IMR-90 (cell line): Measurements from ENCODE around the gene RGS9. TPM values are rescaled to one million over a fixed set of nuclear protein-coding genes. Genes with fewer than 3 reads are reported as not detected.

Experiments
- ATAC-seq: fragments of 200-7000 bp; cut with Tn5 transposase; 2 replicates; pipeline ENCODE4 v1.9.1; 2020; ENCODE audit warnings: low read depth, mild to moderate bottlenecking, moderate library complexity
- BruUV-seq: library from RNA; stranded (reverse); fragments of 400-500 nt; replicated peaks from 2 replicates; lab custom pipeline; 2021; lab: Mats Ljungman, UMichigan
- CTCF ChIA-PET: fragments of 300-600 bp; formaldehyde crosslinking; extraction: SDS; loops from one replicate; lab custom pipeline; 2021; ENCODE audit warnings: antibody characterized with exemption; lab: Yijun Ruan, JAX
- POLR2A ChIA-PET: fragments of 300-600 bp; sonication (Branson Sonifier 250); formaldehyde crosslinking; loops from one replicate; lab custom pipeline; 2022; ENCODE audit warnings: antibody characterized with exemption; ENCODE audit not compliant: unreplicated experiment; lab: Charles Lee
- DNase-seq: peaks from one replicate; pipeline ENCODE4 v3.0.0; 2013
- H2AFZ ChIP-seq: replicated peaks from 2 replicates; pipeline ENCODE3; 2013; ENCODE audit warnings: low read length, mild to moderate bottlenecking; ENCODE audit not compliant: poor library complexity
- H2AK5ac ChIP-seq: 2 replicates; pipeline ENCODE4 v1.6.1; 2013; ENCODE audit warnings: low read depth, low read length, inconsistent platforms
- H2AK9ac ChIP-seq: replicated peaks from 2 replicates; pipeline ENCODE3; 2013; ENCODE audit warnings: mild to moderate bottlenecking, low read depth, low read length, moderate library complexity; ENCODE audit not compliant: poor library complexity
- H2BK120ac ChIP-seq: 2 replicates; pipeline ENCODE4 v1.6.1; 2013; ENCODE audit warnings: low read depth, low read length, inconsistent platforms
- H2BK15ac ChIP-seq: 3 replicates; pipeline ENCODE4 v1.6.1; 2013; ENCODE audit warnings: low read depth, low read length, inconsistent platforms
- H2BK20ac ChIP-seq: 2 replicates; pipeline ENCODE4 v1.6.1; 2013; ENCODE audit warnings: low read depth, mild to moderate bottlenecking, inconsistent platforms, low read length, moderate library complexity
- H2BK5ac ChIP-seq: 2 replicates; pipeline ENCODE4 v1.6.1; 2013; ENCODE audit warnings: mild to moderate bottlenecking, low read depth, low read length, inconsistent platforms; ENCODE audit not compliant: poor library complexity, severe bottlenecking
- H3K14ac ChIP-seq: replicated peaks from 2 replicates; pipeline ENCODE4 v1.6.1; 2013; ENCODE audit warnings: low read depth, low read length, inconsistent platforms
- H3K18ac ChIP-seq: 2 replicates; pipeline ENCODE4 v1.6.1; 2013; ENCODE audit warnings: low read depth, low read length, control low read depth
- H3K23ac ChIP-seq: 2 replicates; pipeline ENCODE4 v1.6.1; 2013; ENCODE audit warnings: low read depth, low read length, inconsistent platforms
- H3K27ac ChIP-seq: 2 replicates; pipeline ENCODE4 v1.5.1; 2013; ENCODE audit warnings: mild to moderate bottlenecking, control low read depth, low read length; ENCODE audit not compliant: insufficient read depth
- H3K27me3 ChIP-seq: 2 replicates; pipeline ENCODE4 v1.6.1; 2013; ENCODE audit warnings: low read length; ENCODE audit not compliant: control insufficient read depth, insufficient read depth
- H3K36me3 ChIP-seq: 2 replicates; pipeline ENCODE4 v1.6.1; 2013; ENCODE audit warnings: low read length, mixed read lengths; ENCODE audit not compliant: control insufficient read depth, insufficient read depth
- H3K4ac ChIP-seq: 2 replicates; pipeline ENCODE4 v1.6.1; 2013; ENCODE audit warnings: low read depth, low read length, inconsistent platforms
- H3K4me1 ChIP-seq: 2 replicates; pipeline ENCODE4 v1.6.1; 2013; ENCODE audit warnings: low read length, mixed read lengths; ENCODE audit not compliant: control insufficient read depth, insufficient read depth
- H3K4me2 ChIP-seq: 2 replicates; pipeline ENCODE4 v1.6.1; 2013; ENCODE audit warnings: low read depth, mild to moderate bottlenecking, control low read depth, low read length, moderate library complexity
- H3K4me3 ChIP-seq: 2 replicates; pipeline ENCODE4 v1.5.1; 2013; ENCODE audit warnings: low read depth, mild to moderate bottlenecking, control low read depth, low read length, moderate library complexity; ENCODE audit not compliant: insufficient read depth
- H3K56ac ChIP-seq: 2 replicates; pipeline ENCODE4 v1.6.1; 2013; ENCODE audit warnings: low read length, inconsistent platforms; ENCODE audit not compliant: insufficient read depth; ENCODE audit errors: extremely low read depth
- H3K79me1 ChIP-seq, 2 experiments: 2 replicates each; pipeline ENCODE4 v1.6.1; 2013; ENCODE audit warnings: low read length in 2 of 2, inconsistent platforms in 1 of 2, low read depth in 1 of 2
- H3K9ac ChIP-seq: 2 replicates; pipeline ENCODE4 v1.6.1; 2013; ENCODE audit warnings: low read depth, low read length, control low read depth
- H3K9me1 ChIP-seq: 2 replicates; pipeline ENCODE4 v1.6.1; 2013; ENCODE audit warnings: low read length, inconsistent platforms; ENCODE audit not compliant: insufficient read depth
- H3K9me3 ChIP-seq: 2 replicates; pipeline ENCODE4 v1.6.1; 2013; ENCODE audit warnings: low read length; ENCODE audit not compliant: control insufficient read depth, insufficient read depth
- H4K20me1 ChIP-seq: 2 replicates; pipeline ENCODE4 v1.6.1; 2013; ENCODE audit warnings: low read length, inconsistent platforms; ENCODE audit not compliant: insufficient read depth
- H4K5ac ChIP-seq: 2 replicates; pipeline ENCODE4 v1.6.1; 2013; ENCODE audit warnings: mild to moderate bottlenecking, low read depth, low read length, control low read depth
- H4K8ac ChIP-seq, 2 experiments: 2 replicates each; pipeline ENCODE4 v1.6.1; 2013; ENCODE audit warnings: low read depth in 2 of 2, low read length in 2 of 2, control low read depth in 1 of 2, inconsistent platforms in 1 of 2
- H4K91ac ChIP-seq: 2 replicates; pipeline ENCODE4 v1.6.1; 2013; ENCODE audit warnings: low read depth, low read length, inconsistent platforms; ENCODE audit not compliant: insufficient read depth
- BHLHE40 ChIP-seq: fragments of 150-350 bp; IDR thresholded peaks from 2 replicates; pipeline ENCODE4 v1.6.1; 2016; ENCODE audit warnings: mild to moderate bottlenecking, low read depth, low read length
- ELK1 ChIP-seq: fragments of 150-350 bp; IDR thresholded peaks from 2 replicates; pipeline ENCODE4 v1.6.1; 2016; ENCODE audit warnings: low read depth, mild to moderate bottlenecking, low read length, moderate library complexity, borderline replicate concordance
- MAFK ChIP-seq: IDR thresholded peaks from 2 replicates; pipeline ENCODE4 v1.6.1; 2012; ENCODE audit warnings: low read depth, low read length, improper control_type of control experiment
- MAZ ChIP-seq: IDR thresholded peaks from 2 replicates; pipeline ENCODE4 v1.6.1; 2012; ENCODE audit warnings: low read depth, mild to moderate bottlenecking, low read length, improper control_type of control experiment, moderate library complexity, borderline replicate concordance
- POLR2A ChIP-seq: IDR thresholded peaks from 2 replicates; pipeline ENCODE4 v1.6.1; 2012; ENCODE audit warnings: mild to moderate bottlenecking, low read depth, low read length
- RAD21 ChIP-seq: IDR thresholded peaks from 2 replicates; pipeline ENCODE4 v1.6.1; 2012; ENCODE audit warnings: low read length, improper control_type of control experiment
- SMC3 ChIP-seq: fragments of 150-350 bp; IDR thresholded peaks from 2 replicates; pipeline ENCODE4 v1.6.1; 2016; ENCODE audit warnings: low read depth, mild to moderate bottlenecking, antibody characterized with exemption, low read length, moderate library complexity
- WGBS, 2 experiments: methylation state at CpG; one replicate each; pipeline versions ENCODE4 v1.1.5 to v1.1.7; 2013; ENCODE audit warnings: missing lambda C conversion rate in 2 of 2; ENCODE audit not compliant: insufficient read length in 1 of 2; ENCODE audit errors: extremely low coverage in 2 of 2; 5-methylcytosine and 5-hydroxymethylcytosine counted together
- dilution Hi-C: fragments of 300-500 bp; cut with HindIII; formaldehyde crosslinking; loops from one replicate; pipeline ENCODE4 v1.14.3; 2018; ENCODE audit warnings: low sequenced_read_pairs; ENCODE audit not compliant: unreplicated experiment
- in situ Hi-C: fragments of 300-500 bp; cut with MboI; formaldehyde crosslinking; loops from 3 replicates; pipeline ENCODE4 v1.14.3; 2019; ENCODE audit warnings: low sequenced_read_pairs, inconsistent platforms, mixed read lengths
- intact Hi-C: fragments of 100-400 bp; cut with micrococcal nuclease; formaldehyde crosslinking; loops from 2 replicates; pipeline ENCODE4 v1.10.0; 2022
- polyA plus RNA-seq, 3 experiments: library from polyadenylated mRNA; depleted of rRNA; stranded (reverse); fragments of >200 nt; gene quantifications; 2 replicates each; pipeline ENCODE4 v1.2.3, GENCODE V29; 2012; ENCODE audit warnings: low replicate concordance in 1 of 3
- total RNA-seq: library from RNA; depleted of rRNA; stranded (reverse); fragments of >200 nt; gene quantifications from 2 replicates; pipeline ENCODE4 v1.2.3, GENCODE V29; 2012
- TF ChIP-seq, protein P1 (sequence below): conservative IDR thresholded peaks from 2 replicates; pipeline ENCODE4 v1.5.1; 2012; ENCODE audit warnings: mild to moderate bottlenecking, low read depth, low read length, improper control_type of control experiment

Gene RGS9
- total and polyA plus RNA-seq, 2 of the 4 experiments (the other 2 are of a cell fraction) = 0.90 to 1.1 TPM

DNA sequence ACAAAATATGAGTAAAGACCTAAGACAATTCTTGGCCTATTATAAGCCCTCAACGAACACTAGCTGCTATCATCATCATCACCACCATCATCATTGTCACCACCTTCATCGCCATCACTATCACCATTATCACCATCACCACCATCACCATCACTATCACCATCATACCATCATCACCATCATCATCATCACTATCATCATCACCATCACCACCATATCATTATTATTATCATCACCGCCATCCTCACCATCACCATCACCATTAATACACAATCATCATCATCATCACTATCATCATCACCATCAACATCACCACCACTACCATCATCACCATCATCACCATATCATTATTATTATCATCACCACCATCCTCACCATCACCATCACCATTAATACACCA lies 82.5 kb downstream of the RGS9 start:
- intact Hi-C loops (no loop called here), dilution Hi-C loops (no loop called here), in situ Hi-C loops (no loop called here)
- H2AK9ac ChIP-seq = no peak overlapping the region
- H2AK5ac ChIP-seq = no peak overlapping the region
- WGBS, 2 experiments = 81% methylated on average over 3 of the region's 3 CpGs; no CpG with 5 or more reads in 1 of the 2 experiments
- ATAC-seq (no peak), DNase-seq (no peak)
- no peak overlapping the region for H3K56ac ChIP-seq
- TF ChIP-seq POLR2A (no peak), MAFK (no peak), SMC3 (no peak), MAZ (no peak), ELK1 (no peak), BHLHE40 (no peak), RAD21 (no peak)
- TF ChIP-seq, protein P1, sequence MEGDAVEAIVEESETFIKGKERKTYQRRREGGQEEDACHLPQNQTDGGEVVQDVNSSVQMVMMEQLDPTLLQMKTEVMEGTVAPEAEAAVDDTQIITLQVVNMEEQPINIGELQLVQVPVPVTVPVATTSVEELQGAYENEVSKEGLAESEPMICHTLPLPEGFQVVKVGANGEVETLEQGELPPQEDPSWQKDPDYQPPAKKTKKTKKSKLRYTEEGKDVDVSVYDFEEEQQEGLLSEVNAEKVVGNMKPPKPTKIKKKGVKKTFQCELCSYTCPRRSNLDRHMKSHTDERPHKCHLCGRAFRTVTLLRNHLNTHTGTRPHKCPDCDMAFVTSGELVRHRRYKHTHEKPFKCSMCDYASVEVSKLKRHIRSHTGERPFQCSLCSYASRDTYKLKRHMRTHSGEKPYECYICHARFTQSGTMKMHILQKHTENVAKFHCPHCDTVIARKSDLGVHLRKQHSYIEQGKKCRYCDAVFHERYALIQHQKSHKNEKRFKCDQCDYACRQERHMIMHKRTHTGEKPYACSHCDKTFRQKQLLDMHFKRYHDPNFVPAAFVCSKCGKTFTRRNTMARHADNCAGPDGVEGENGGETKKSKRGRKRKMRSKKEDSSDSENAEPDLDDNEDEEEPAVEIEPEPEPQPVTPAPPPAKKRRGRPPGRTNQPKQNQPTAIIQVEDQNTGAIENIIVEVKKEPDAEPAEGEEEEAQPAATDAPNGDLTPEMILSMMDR = no peak
- no peak overlapping the region for H2BK15ac ChIP-seq
- no peak overlapping the region for H3K14ac ChIP-seq
- BruUV-seq = no TSS peak
- no peak overlapping the region for H3K4me3 ChIP-seq
- no peaks in the 10 kb centered on the region for H3K9me3 ChIP-seq
- H2BK20ac ChIP-seq = no peak overlapping the region
- no peak overlapping the region for H3K9ac ChIP-seq
- H3K27me3 ChIP-seq = peaks cover 11% of the 10 kb centered on the region
- no peak overlapping the region for H4K5ac ChIP-seq
- no peaks in the 10 kb centered on the region for H4K20me1 ChIP-seq
- no peaks in the 10 kb centered on the region for H3K36me3 ChIP-seq
- ChIA-PET POLR2A (no interaction called here), CTCF (no interaction called here)
- H2BK5ac ChIP-seq = peak overlapping the region; percentile 44
- no peak overlapping the region for H3K18ac ChIP-seq
- H4K8ac ChIP-seq = no peak overlapping the region
- no peak overlapping the region for H2AFZ ChIP-seq
- H4K91ac ChIP-seq = no peak overlapping the region
- H3K4me1 ChIP-seq = peaks cover 2% of the 10 kb centered on the region; the same call in 1 of the 2 replicates
- H3K4ac ChIP-seq = no peak overlapping the region
- no peak overlapping the region for H2BK120ac ChIP-seq
- no peak overlapping the region for H3K23ac ChIP-seq
- H3K27ac ChIP-seq = no peak overlapping the region
- no peak overlapping the region for H3K4me2 ChIP-seq
- no peaks in the 10 kb centered on the region for H3K9me1 ChIP-seq
- no peaks in the 10 kb centered on the region for H3K79me1 ChIP-seq
